ENCODE data around the gene TGFBR2.

The TGFBR2 gene

DNA sequence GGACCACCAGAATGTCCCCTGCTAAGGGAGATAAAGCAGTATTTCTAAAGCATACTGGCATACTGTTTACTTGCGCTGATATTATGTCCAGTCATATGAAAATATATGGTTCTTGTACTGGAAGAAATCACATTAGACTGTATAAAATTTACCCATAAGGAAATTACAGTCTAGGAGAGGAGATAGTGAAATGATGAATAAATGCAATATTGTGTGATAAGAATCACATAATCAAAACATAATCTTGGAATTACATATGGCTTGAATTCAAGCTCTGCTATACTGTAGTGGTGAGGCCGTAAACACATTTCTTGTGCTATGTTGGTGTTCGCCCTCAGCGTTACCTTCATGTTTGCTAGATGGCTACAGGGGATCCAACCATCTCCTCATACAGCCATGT, 20.7 kb upstream of the TGFBR2 start:
- H3K36me3 ChIP-seq (replicated peaks): no peaks in the 10 kb centered on the region
- no peak overlapping the region for H3K27ac ChIP-seq
- H3K27me3 ChIP-seq (replicated peaks): no peaks in the 10 kb centered on the region
- TF ChIP-seq CTCF (IDR thresholded peaks at IDR 0.05; ENCODE audit: low read depth, low read length, missing control alignments): no peak
- no peak overlapping the region for H3K4me3 ChIP-seq (ENCODE audit: low read depth, low read length)
- in situ Hi-C loops (cut with HindIII; ENCODE audit: low pct_ligation_motif_present, low sequenced_read_pairs): no loop called here
- no peak for DNase-seq

- no peaks in the 10 kb centered on the region for H3K36me3 ChIP-seq (replicated peaks)
- no peak overlapping the region for H3K27ac ChIP-seq
- H3K4me3 ChIP-seq (ENCODE audit: low read depth, low read length): no peak overlapping the region
- DNase-seq: no peak
- in situ Hi-C loops (cut with HindIII; ENCODE audit: low pct_ligation_motif_present, low sequenced_read_pairs): no loop called here
- H3K27me3 ChIP-seq (replicated peaks): no peaks in the 10 kb centered on the region
- TF ChIP-seq CTCF (IDR thresholded peaks at IDR 0.05; ENCODE audit: low read depth, low read length, missing control alignments): no peak
These were observed 20.1 kb upstream of the TGFBR2 start for GRCh38 chr3:30586096-30586805.

- no peaks in the 10 kb centered on the region for H3K36me3 ChIP-seq (replicated peaks)
- H3K27me3 ChIP-seq (replicated peaks): no peaks in the 10 kb centered on the region
- no peak overlapping the region for H3K27ac ChIP-seq
- no peak for TF ChIP-seq CTCF (IDR thresholded peaks at IDR 0.05; ENCODE audit: low read depth, low read length, missing control alignments)
- no peak for DNase-seq
- H3K4me3 ChIP-seq (ENCODE audit: low read depth, low read length): no peak overlapping the region
- in situ Hi-C loops (cut with HindIII; ENCODE audit: low pct_ligation_motif_present, low sequenced_read_pairs): no loop called here
These were observed 19.5 kb upstream of the TGFBR2 start for GRCh38 chr3:30586806-30587486.

- no peak for TF ChIP-seq CTCF (IDR thresholded peaks at IDR 0.05; ENCODE audit: low read depth, low read length, missing control alignments)
- no peak for DNase-seq
- no peaks in the 10 kb centered on the region for H3K36me3 ChIP-seq (replicated peaks)
- H3K27me3 ChIP-seq (replicated peaks): no peaks in the 10 kb centered on the region
- no peak overlapping the region for H3K27ac ChIP-seq
- in situ Hi-C loops (cut with HindIII; ENCODE audit: low pct_ligation_motif_present, low sequenced_read_pairs): no loop called here
- H3K4me3 ChIP-seq (ENCODE audit: low read depth, low read length): no peak overlapping the region
These were observed 18.5 kb upstream of the TGFBR2 start for GRCh38 chr3:30587904-30588303.

GRCh38 chr3:30596152-30596551, 10.2 kb upstream of the TGFBR2 start:
- no peak for DNase-seq
- H3K27ac ChIP-seq: no peak overlapping the region
- in situ Hi-C loops (cut with HindIII; ENCODE audit: low pct_ligation_motif_present, low sequenced_read_pairs): no loop called here

More at GRCh38 chr3:30596152-30596551, 10.2 kb upstream of the TGFBR2 start:
- TF ChIP-seq CTCF (IDR thresholded peaks at IDR 0.05; ENCODE audit: low read depth, low read length, missing control alignments): no peak
- no peaks in the 10 kb centered on the region for H3K36me3 ChIP-seq (replicated peaks)
- no peak overlapping the region for H3K4me3 ChIP-seq (ENCODE audit: low read depth, low read length)
- no peaks in the 10 kb centered on the region for H3K27me3 ChIP-seq (replicated peaks)
